ENCODE measurements around the gene CCR5. TPM values are rescaled to one million over a fixed set of nuclear protein-coding genes. Genes with fewer than 3 reads are reported as not detected.
A peak's percentile ranks its signal among the peaks of the same experiment; 100 is the strongest.
"Not testable (repeated sequence)": the region's sequence is repeated elsewhere in the genome, so short reads cannot be mapped to it uniquely, and the experiment has no call there.

CCR5 gene
- total RNA-seq, 2 donors from 2014 or later, result 0.78 TPM; not detected in 1

GRCh38 chr3:46400000-46400734 lies 29.4 kb downstream of the CCR5 start:
- ATAC-seq (no peak), DNase-seq (no peak)
- TF ChIP-seq POLR2A (IDR thresholded peaks at IDR 0.05) (no peak), CTCF (IDR thresholded peaks at IDR 0.05) (no peak)
- Histone ChIP-seq H3K4me1 (peaks cover 12% of the 10 kb centered on the region), H3K27ac (no peak overlapping the region), H3K36me3 (replicated peaks in 1 of 2; ENCODE audit: insufficient read depth in 1 of 2, low read depth in 2 of 2) (no peaks in the 10 kb centered on the region), H3K27me3 (no peaks in the 10 kb centered on the region), H3K9me3 (no peaks in the 10 kb centered on the region), H3K4me3 (no peak overlapping the region)
- 81 to 86% methylated on average over 8 of the region's 8 CpGs for WGBS, 2 donors
- intact Hi-C loops (cut with DNase I), result no loop called here

GRCh38 chr3:46400846-46401245 lies 30.1 kb downstream of the CCR5 start:
- TF ChIP-seq POLR2A (IDR thresholded peaks at IDR 0.05) (no peak), CTCF (IDR thresholded peaks at IDR 0.05) (no peak)
- DNase-seq (no peak), ATAC-seq (no peak)
- intact Hi-C loops (cut with DNase I), result no loop called here
- H3K36me3 ChIP-seq (replicated peaks in 1 of 2; ENCODE audit: insufficient read depth in 1 of 2, low read depth in 2 of 2), result no peaks in the 10 kb centered on the region
- no peak overlapping the region for H3K27ac ChIP-seq
- no peak overlapping the region for H3K4me3 ChIP-seq
- no peaks in the 10 kb centered on the region for H3K9me3 ChIP-seq
- WGBS, 2 donors, result 83 to 92% methylated on average over 5 of the region's 5 CpGs
- H3K27me3 ChIP-seq, result no peaks in the 10 kb centered on the region
- peaks cover 18% of the 10 kb centered on the region for H3K4me1 ChIP-seq

- DNase-seq (no peak), ATAC-seq (no peak)
- Histone ChIP-seq H3K27ac (no peak overlapping the region), H3K4me3 (no peak overlapping the region), H3K36me3 (replicated peaks in 1 of 2; ENCODE audit: insufficient read depth in 1 of 2, low read depth in 2 of 2) (no peaks in the 10 kb centered on the region), H3K9me3 (no peaks in the 10 kb centered on the region), H3K27me3 (no peaks in the 10 kb centered on the region), H3K4me1 (peaks cover 26% of the 10 kb centered on the region)
- TF ChIP-seq CTCF (IDR thresholded peaks at IDR 0.05) (no peak), POLR2A (IDR thresholded peaks at IDR 0.05) (no peak)
- intact Hi-C loops (cut with DNase I), result no loop called here
- 86 to 100% methylated on average over 2 of the region's 2 CpGs for WGBS, 2 donors
Observed at GRCh38 chr3:46401579-46401978, 30.8 kb downstream of the CCR5 start.

GRCh38 chr3:46402902-46403301 lies 32.2 kb downstream of the CCR5 start:
- H3K4me1 ChIP-seq, result peaks cover 30% of the 10 kb centered on the region
- 86 to 88% methylated on average over 4 of the region's 4 CpGs for WGBS, 2 donors
- H3K9me3 ChIP-seq; ATAC-seq; H3K36me3 ChIP-seq (replicated peaks in 1 of 2; ENCODE audit: insufficient read depth in 1 of 2, low read depth in 2 of 2); H3K27me3 ChIP-seq; H3K27ac ChIP-seq; H3K4me3 ChIP-seq; intact Hi-C loops (cut with DNase I); DNase-seq: not testable (repeated sequence)

GRCh38 chr3:46405301-46406019 lies 34.7 kb downstream of the CCR5 start:
- Histone ChIP-seq H3K4me1 (peaks cover 30% of the 10 kb centered on the region), H3K4me3 (no peak overlapping the region), H3K27me3 (no peaks in the 10 kb centered on the region), H3K27ac (peak overlapping the region in 3 of 4 donors; percentile 48 to 78 (median 62)), H3K36me3 (replicated peaks in 1 of 2; ENCODE audit: insufficient read depth in 1 of 2, low read depth in 2 of 2) (no peaks in the 10 kb centered on the region), H3K9me3 (no peaks in the 10 kb centered on the region)
- WGBS, 2 donors, result 6 to 7% methylated on average over 10 to 11 of the region's 11 CpGs
- DNase-seq (peak; percentile 19 to 72 (median 34)), ATAC-seq (peak; percentile 49)
- intact Hi-C loops (cut with DNase I), result no loop called here
- TF ChIP-seq CTCF (IDR thresholded peaks at IDR 0.05), result no peak
- no peak for TF ChIP-seq POLR2A (IDR thresholded peaks at IDR 0.05)
